Testis (tissue), 3 donors: ENCODE data around the gene PPP3R1. TPM values are rescaled to one million over a fixed set of nuclear protein-coding genes. Genes with fewer than 3 reads are reported as not detected.

ENCODE experiments used
- DNase-seq: peaks from one replicate; pipeline ENCODE4 v3.0.0-alpha.2; 2019
- H3K27ac ChIP-seq, 2 donors: fragments of 200-600 bp; sonication (generic); one replicate each; pipeline ENCODE4 v1.5.1; 2019
- H3K27me3 ChIP-seq: fragments of 200-600 bp; sonication (generic); one replicate; pipeline ENCODE4 v1.5.1; 2019
- H3K36me3 ChIP-seq: fragments of 200-600 bp; sonication (generic); one replicate; pipeline ENCODE4 v1.5.1; 2017; ENCODE audit warnings: low read depth; ENCODE audit errors: missing control alignments
- H3K4me1 ChIP-seq: fragments of 200-600 bp; sonication (generic); one replicate; pipeline ENCODE4 v1.5.1; 2019
- H3K4me3 ChIP-seq, 2 donors: fragments of 200-600 bp; sonication (generic); one replicate each; pipeline ENCODE4 v1.5.1; 2017 to 2019
- H3K9me3 ChIP-seq: fragments of 200-600 bp; sonication (generic); one replicate; pipeline ENCODE4 v1.5.1; 2017
- CTCF ChIP-seq, 3 experiments: fragments of 450-650 bp in 2 of 3; fragments of 200-600 bp in 1 of 3; sonication (generic) in 1 of 3; IDR thresholded peaks; one replicate each; pipeline ENCODE4 v1.5.1; 2016 to 2019; ENCODE audit warnings: antibody characterized with exemption in 3 of 3, mild to moderate bottlenecking in 2 of 3, moderate library complexity in 1 of 3
- POLR2A ChIP-seq: fragments of 450-650 bp; IDR thresholded peaks from one replicate; pipeline ENCODE4 v1.6.1; 2017; ENCODE audit warnings: antibody characterized with exemption, mild to moderate bottlenecking, moderate library complexity
- WGBS, 2 donors: methylation state at CpG; one replicate each; pipeline ENCODE4 v1.1.5; 2018; 5-methylcytosine and 5-hydroxymethylcytosine counted together
- intact Hi-C: fragments of 100-400 bp; cut with DNase I; formaldehyde crosslinking; loops from one replicate; pipeline ENCODE4 v1.15.1; 2023; ENCODE audit warnings: low total_unique reads
- polyA plus RNA-seq: library from polyadenylated mRNA; stranded (reverse); fragments of 350-450 nt; fragmentation: Illumina TruSeq; extraction: RNeasy Lipid Tissue Mini Kit (QIAGEN cat#74804); gene quantifications from one replicate; pipeline ENCODE4 v1.2.3, GENCODE V29; 2014; ENCODE audit warnings: low read depth, low replicate concordance; ENCODE audit not compliant: insufficient read depth
- total RNA-seq, 2 donors: library from RNA; depleted of rRNA; stranded (reverse); fragments of >200 nt; gene quantifications; one replicate each; pipeline ENCODE4 v1.2.3, GENCODE V29; 2016

Gene PPP3R1
- total and polyA plus RNA-seq, 3 donors from 2014 or later: 35.7 to 45.0 (median 37.0) TPM

GRCh38 chr2:68135448-68136320 is 116.6 kb downstream of the PPP3R1 start:
- no peaks in the 10 kb centered on the region for H3K27me3 ChIP-seq
- intact Hi-C loops: no loop called here
- H3K4me1 ChIP-seq: no peaks in the 10 kb centered on the region
- no peak overlapping the region for H3K4me3 ChIP-seq
- DNase-seq: no peak
- TF ChIP-seq POLR2A (no peak), CTCF (IDR thresholded peaks at IDR 0.05) (no peak)
- H3K9me3 ChIP-seq: no peaks in the 10 kb centered on the region
- no peaks in the 10 kb centered on the region for H3K36me3 ChIP-seq
- WGBS, 2 donors: 70 to 80% methylated on average over 7 of the region's 7 CpGs
- no peak overlapping the region for H3K27ac ChIP-seq

GRCh38 chr2:68134554-68134953 is 117.8 kb downstream of the PPP3R1 start:
- Histone ChIP-seq H3K27ac (no peak overlapping the region), H3K4me1 (no peaks in the 10 kb centered on the region), H3K27me3 (no peaks in the 10 kb centered on the region), H3K4me3 (no peak overlapping the region), H3K36me3 (no peaks in the 10 kb centered on the region), H3K9me3 (no peaks in the 10 kb centered on the region)
- DNase-seq: no peak
- WGBS, 2 donors: 86 to 91% methylated on average over 6 of the region's 6 CpGs
- TF ChIP-seq CTCF (IDR thresholded peaks at IDR 0.05) (no peak), POLR2A (no peak)
- intact Hi-C loops: no loop called here

GRCh38 chr2:68134120-68134519 is 118.2 kb downstream of the PPP3R1 start:
- Histone ChIP-seq H3K9me3 (no peaks in the 10 kb centered on the region), H3K4me1 (no peaks in the 10 kb centered on the region), H3K27ac (no peak overlapping the region), H3K27me3 (no peaks in the 10 kb centered on the region), H3K36me3 (no peaks in the 10 kb centered on the region), H3K4me3 (no peak overlapping the region)
- TF ChIP-seq POLR2A (no peak), CTCF (IDR thresholded peaks at IDR 0.05) (no peak)
- no peak for DNase-seq
- 88 to 93% methylated on average over 1 of the region's 1 CpG for WGBS, 2 donors
- intact Hi-C loops: no loop called here

Other genes starting within 250 kb of the PPP3R1 start
- gene C1D, start 189.5 kb downstream of the PPP3R1 start, total RNA-seq: 10 to 100 TPM; 27.0 to 31.7 TPM
- 34.0 TPM for gene C1D, start 189.5 kb downstream of the PPP3R1 start, polyA plus RNA-seq
- gene PNO1, start 94.6 kb downstream of the PPP3R1 start, total RNA-seq: 10 to 100 TPM; 13.3 to 18.4 TPM
- 15.4 TPM for gene PNO1, start 94.6 kb downstream of the PPP3R1 start, polyA plus RNA-seq
- 1 to 10 TPM; 5.8 to 9.2 TPM for gene CNRIP1, start 67.4 kb upstream of the PPP3R1 start, total RNA-seq
- gene CNRIP1, start 67.4 kb upstream of the PPP3R1 start, polyA plus RNA-seq: 10.5 TPM
- gene PLEK, start 112.8 kb upstream of the PPP3R1 start, total RNA-seq: 1 to 10 TPM; 1.7 to 2.4 TPM
- 9.2 TPM for gene PLEK, start 112.8 kb upstream of the PPP3R1 start, polyA plus RNA-seq
- 1 to 10 TPM; 1.2 to 2.4 TPM for gene FBXO48, start 214.8 kb upstream of the PPP3R1 start, total RNA-seq
- gene FBXO48, start 214.8 kb upstream of the PPP3R1 start, polyA plus RNA-seq: 1.7 TPM
- gene APLF, start 215.1 kb upstream of the PPP3R1 start, total RNA-seq: 10 to 100 TPM; 14.7 to 21.7 TPM
- gene APLF, start 215.1 kb upstream of the PPP3R1 start, polyA plus RNA-seq: 6.6 TPM